H54 (cell line): ENCODE results near the gene ZBTB42.

Source experiments
- DNase-seq: peaks from one replicate; pipeline ENCODE4 v3.0.0; 2011; ENCODE audit warnings: low spot score, mixed read lengths; ENCODE audit not compliant: insufficient read length
- FAIRE-seq: peaks from 3 replicates; lab custom pipeline; 2011; peaks lifted over from hg19 to GRCh38; lab: Jason Lieb, UNC
- POLR2A ChIP-seq: IDR thresholded peaks from 2 replicates; pipeline ENCODE4 v1.6.1; 2011; ENCODE audit warnings: low read depth, mild to moderate bottlenecking, low read length

ZBTB42 gene

GRCh38 chr14:104798300-104799243 lies 2.3 kb upstream of the ZBTB42 start:
- TF ChIP-seq POLR2A: no peak
- peak; percentile 51 for DNase-seq
- FAIRE-seq: no peak

- no peak for TF ChIP-seq POLR2A
- DNase-seq (peak; percentile 65), FAIRE-seq (no peak)
Measured at GRCh38 chr14:104799244-104800014, 1.5 kb upstream of the ZBTB42 start.

GRCh38 chr14:104800015-104800770 lies 708 bp upstream of the ZBTB42 start:
- DNase-seq (peak; percentile 61), FAIRE-seq (no peak)

GRCh38 chr14:104801520-104802393 lies 856 bp downstream of the ZBTB42 start:
- DNase-seq (no peak), FAIRE-seq (no peak)
- no peak for TF ChIP-seq POLR2A

More at GRCh38 chr14:104800015-104800770, 708 bp upstream of the ZBTB42 start:
- no peak for TF ChIP-seq POLR2A

- DNase-seq: no peak
- TF ChIP-seq POLR2A: no peak
- FAIRE-seq: no peak
Measured at GRCh38 chr14:104802394-104803184, 1.7 kb downstream of the ZBTB42 start.

GRCh38 chr14:104803280-104803911 lies 2.5 kb downstream of the ZBTB42 start:
- FAIRE-seq (no peak), DNase-seq (no peak)
- TF ChIP-seq POLR2A: no peak

- no peak for FAIRE-seq
- no peak for TF ChIP-seq POLR2A
- DNase-seq: peak; percentile 69
Measured at GRCh38 chr14:104803912-104804410, 3.1 kb downstream of the ZBTB42 start.

- TF ChIP-seq POLR2A: no peak
- no peak for FAIRE-seq
Measured at GRCh38 chr14:104804481-104805325, 3.8 kb downstream of the ZBTB42 start.

GRCh38 chr14:104805326-104805678 lies 4.4 kb downstream of the ZBTB42 start:
- FAIRE-seq: peak; percentile 96
- no peak for TF ChIP-seq POLR2A
- peak; percentile 98 for DNase-seq

More at GRCh38 chr14:104804481-104805325, 3.8 kb downstream of the ZBTB42 start:
- DNase-seq: no peak

GRCh38 chr14:104805941-104806624 lies 5.2 kb downstream of the ZBTB42 start:
- DNase-seq (no peak), FAIRE-seq (no peak)
- no peak for TF ChIP-seq POLR2A
